GM21360 (cell line): ENCODE data around the gene C11orf52.

Experiments
- ATAC-seq: cut with Tn5 transposase; IDR thresholded peaks from one replicate; pipeline ENCODE4 v1.9.1; 2021; ENCODE audit warnings: mild to moderate bottlenecking, moderate library complexity; ENCODE audit not compliant: unreplicated experiment

The C11orf52 gene

DNA sequence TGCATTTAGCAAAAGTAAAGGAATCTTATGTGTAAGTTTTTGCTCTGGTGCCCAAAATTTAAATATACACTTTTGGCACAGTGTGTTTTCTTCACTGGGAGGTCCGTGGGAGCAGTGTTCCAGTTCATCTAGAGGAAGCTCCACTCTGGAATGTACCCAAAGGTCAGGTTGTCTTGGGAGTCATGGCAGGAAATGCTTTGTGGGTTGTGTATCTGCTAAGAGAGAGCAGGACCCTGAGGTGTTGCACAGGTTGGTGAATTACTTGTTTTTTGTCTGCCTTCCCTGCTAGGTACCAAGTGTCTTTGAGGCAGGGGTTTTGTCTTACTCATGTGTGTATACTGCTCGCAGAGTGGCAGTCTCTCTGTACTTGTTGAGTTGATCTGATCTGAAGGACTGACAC is 55.7 kb downstream of the C11orf52 start:
- no peak for ATAC-seq

DNA sequence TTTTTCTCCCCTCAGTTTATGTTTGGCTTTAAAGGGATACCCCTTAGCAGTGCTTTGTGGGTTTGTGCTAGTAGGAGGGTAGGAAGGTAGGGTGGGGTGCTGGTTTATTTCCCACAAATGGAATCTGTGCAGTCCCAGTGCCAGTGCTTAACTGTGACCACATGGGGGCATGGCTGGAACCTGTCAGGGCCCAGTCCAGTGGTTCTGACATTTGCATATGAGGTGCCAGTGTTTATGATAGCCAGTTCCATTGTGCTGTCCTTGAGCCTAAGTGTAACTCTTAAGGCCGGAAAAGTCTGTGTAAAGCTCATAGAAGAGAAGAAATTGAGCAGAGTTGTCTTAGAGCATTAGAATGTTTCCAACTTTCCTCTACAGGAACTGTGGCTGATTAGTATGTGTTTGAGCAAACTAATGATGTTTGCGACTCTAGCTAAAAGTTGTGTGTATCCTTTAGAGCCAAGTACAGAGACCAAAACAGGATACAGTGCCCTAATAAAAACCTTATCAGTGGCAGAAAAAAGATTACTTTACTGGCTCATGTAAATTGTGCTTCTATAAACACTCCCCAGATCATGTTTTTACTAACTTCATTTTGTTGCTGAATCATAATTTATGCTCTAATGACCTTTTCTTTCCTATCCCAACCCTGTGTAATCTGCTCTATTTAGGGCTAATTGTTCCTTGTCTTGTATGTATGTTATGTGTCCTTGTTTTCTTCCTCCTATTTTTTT is 56.5 kb downstream of the C11orf52 start:
- ATAC-seq: no peak

DNA sequence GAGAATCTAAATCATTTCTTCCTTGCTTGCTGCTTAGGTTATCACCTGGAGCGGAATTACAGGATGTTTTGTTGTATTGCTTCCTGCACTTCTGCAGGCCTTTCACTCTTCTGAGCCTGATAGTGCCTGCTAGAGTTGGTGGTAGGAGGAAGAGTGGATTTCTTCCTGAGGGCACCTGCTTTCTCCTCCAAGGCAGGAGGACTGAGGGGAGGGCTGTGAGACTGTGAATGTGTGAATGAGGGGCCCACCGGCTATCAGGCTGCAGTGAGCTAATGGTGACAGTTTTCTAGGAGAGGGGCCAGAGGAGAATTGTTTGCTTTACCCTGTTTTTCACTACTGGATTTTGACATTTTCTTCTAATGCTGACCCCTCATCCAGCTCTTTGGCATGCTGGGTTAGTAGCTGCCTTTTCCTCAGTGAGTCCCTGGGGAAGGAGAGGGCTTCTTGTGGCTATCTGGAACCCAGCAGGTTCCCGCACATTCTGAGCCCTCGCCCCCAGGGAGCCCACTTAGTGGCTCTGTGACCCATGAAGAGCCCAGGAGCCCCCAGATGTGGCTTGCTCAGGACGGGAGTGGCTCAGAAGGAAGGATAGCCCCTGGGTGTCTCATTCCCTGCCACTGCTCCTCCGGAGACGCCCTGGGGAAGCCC is 57.5 kb downstream of the C11orf52 start:
- ATAC-seq: no peak
